B cell (primary cell): ENCODE measurements around the gene EFL1.
"Not testable (repeated sequence)": the region's sequence is repeated elsewhere in the genome, so short reads cannot be mapped to it uniquely, and the experiment has no call there.

Experiments used
- CTCF ChIP-seq: fragments of 200-600 bp; IDR thresholded peaks from one replicate; pipeline ENCODE4 v1.8.0; 2022; ENCODE audit warnings: antibody characterized with exemption, mild to moderate bottlenecking
- EZH2 ChIP-seq: IDR thresholded peaks from 2 replicates; pipeline ENCODE4 v1.6.1; 2012; ENCODE audit warnings: borderline replicate concordance, low read depth, mild to moderate bottlenecking, moderate library complexity, low read length; ENCODE audit not compliant: insufficient read depth, poor library complexity, severe bottlenecking

DNA sequence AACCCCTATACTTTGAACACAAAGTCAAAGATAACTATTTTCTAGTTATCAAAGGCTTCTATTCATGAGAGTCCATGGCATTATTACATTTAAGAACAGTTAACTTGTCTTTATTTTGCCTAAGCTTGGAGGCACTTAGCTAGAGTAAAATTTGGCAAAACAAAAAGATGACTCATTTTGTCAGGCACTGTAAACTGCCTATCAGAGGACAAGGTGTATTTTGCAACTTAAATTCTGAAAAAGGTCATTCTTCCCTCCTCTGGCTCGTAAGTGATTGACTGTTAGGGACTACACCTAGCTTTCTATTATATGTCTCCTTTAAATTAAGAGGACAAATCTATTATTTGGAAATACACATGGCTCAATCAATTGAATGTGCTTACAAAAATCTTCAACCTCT is 69.1 kb downstream of the EFL1 start:
- TF ChIP-seq CTCF, EZH2: not testable (repeated sequence)
